NT2/D1 (cell line): ENCODE measurements around the gene CAMSAP2.
A peak's percentile ranks its signal among the peaks of the same experiment; 100 is the strongest.

Experiments
- DNase-seq: peaks from one replicate; pipeline ENCODE4 v3.0.0-alpha.2; 2011; ENCODE audit warnings: low read depth, low spot score
- H3K27me3 ChIP-seq: 2 replicates; pipeline ENCODE4 v1.6.0; 2011; ENCODE audit warnings: mild to moderate bottlenecking; ENCODE audit not compliant: insufficient read length, insufficient read depth
- H3K36me3 ChIP-seq: 2 replicates; pipeline ENCODE4 v1.6.1; 2011; ENCODE audit warnings: mild to moderate bottlenecking, low read length, mixed read lengths; ENCODE audit not compliant: insufficient read depth, insufficient read length
- H3K4me1 ChIP-seq: 2 replicates; pipeline ENCODE4 v1.5.1; 2011; ENCODE audit not compliant: insufficient read depth, insufficient read length
- H3K4me3 ChIP-seq: 2 replicates; pipeline ENCODE4 v1.5.1; 2011; ENCODE audit warnings: low read depth; ENCODE audit not compliant: insufficient read length
- H3K9ac ChIP-seq: 2 replicates; pipeline ENCODE4 v1.6.0; 2011; ENCODE audit warnings: low read depth; ENCODE audit not compliant: insufficient read length
- H3K9me3 ChIP-seq: 2 replicates; pipeline ENCODE4 v1.5.1; 2011; ENCODE audit warnings: mild to moderate bottlenecking, low read length; ENCODE audit not compliant: insufficient read depth
- SUZ12 ChIP-seq: IDR thresholded peaks from 2 replicates; pipeline ENCODE4 v1.6.1; 2011; ENCODE audit not compliant: insufficient read length, insufficient read depth; ENCODE audit errors: extremely low read depth
- YY1 ChIP-seq: IDR thresholded peaks from 2 replicates; pipeline ENCODE4 v1.6.1; 2011; ENCODE audit not compliant: insufficient read length, insufficient read depth
- ZNF274 ChIP-seq: IDR thresholded peaks from 2 replicates; pipeline ENCODE4 v1.6.1; 2011; ENCODE audit warnings: mild to moderate bottlenecking, low read depth, low read length

CAMSAP2 gene

GRCh38 chr1:200866521-200866920 is 127.8 kb downstream of the CAMSAP2 start:
- Histone ChIP-seq H3K4me3 (no peak overlapping the region), H3K27me3 (no peaks in the 10 kb centered on the region), H3K36me3 (peaks cover 11% of the 10 kb centered on the region), H3K9ac (no peak overlapping the region), H3K4me1 (peaks cover 3% of the 10 kb centered on the region), H3K9me3 (no peaks in the 10 kb centered on the region)
- DNase-seq: no peak
- TF ChIP-seq ZNF274: no peak
- no peak for TF ChIP-seq SUZ12
- TF ChIP-seq YY1: no peak

- H3K9me3 ChIP-seq: no peaks in the 10 kb centered on the region
- no peak overlapping the region for H3K9ac ChIP-seq
- no peak overlapping the region for H3K4me3 ChIP-seq
- TF ChIP-seq SUZ12 (no peak), YY1 (no peak), ZNF274 (no peak)
- DNase-seq: no peak
- no peaks in the 10 kb centered on the region for H3K27me3 ChIP-seq
- peaks cover 10% of the 10 kb centered on the region for H3K36me3 ChIP-seq
- H3K4me1 ChIP-seq: peaks cover 3% of the 10 kb centered on the region
These were observed 128.5 kb downstream of the CAMSAP2 start for GRCh38 chr1:200867018-200867811.

DNA sequence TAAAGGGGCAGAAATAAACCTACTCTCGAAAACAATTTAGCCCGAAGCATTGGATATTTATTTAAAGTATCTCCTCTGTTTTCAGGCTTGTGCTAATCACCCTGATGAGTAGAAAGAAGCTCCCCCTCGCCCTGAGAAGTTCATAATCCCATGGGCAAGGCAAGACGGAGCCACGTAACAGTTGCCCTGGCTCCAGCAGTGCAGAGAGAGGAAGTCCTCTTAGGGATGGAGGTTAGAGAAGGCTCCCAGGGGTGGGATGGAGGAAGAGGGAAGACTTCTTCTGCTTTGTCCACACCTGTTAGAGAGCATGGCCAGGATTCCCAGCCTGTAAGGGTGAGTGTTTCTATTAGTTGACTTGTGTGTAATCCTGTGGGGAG is 130.7 kb downstream of the CAMSAP2 start:
- H3K4me1 ChIP-seq: peaks cover 3% of the 10 kb centered on the region
- H3K36me3 ChIP-seq: no peaks in the 10 kb centered on the region
- no peaks in the 10 kb centered on the region for H3K9me3 ChIP-seq
- H3K9ac ChIP-seq: no peak overlapping the region
- TF ChIP-seq SUZ12: no peak
- no peak for TF ChIP-seq YY1
- no peak for TF ChIP-seq ZNF274
- no peak for DNase-seq
- no peak overlapping the region for H3K4me3 ChIP-seq
- no peaks in the 10 kb centered on the region for H3K27me3 ChIP-seq

- Histone ChIP-seq H3K4me1 (peaks cover 3% of the 10 kb centered on the region), H3K4me3 (no peak overlapping the region), H3K9me3 (no peaks in the 10 kb centered on the region), H3K36me3 (no peaks in the 10 kb centered on the region), H3K27me3 (no peaks in the 10 kb centered on the region), H3K9ac (no peak overlapping the region)
- DNase-seq: no peak
- TF ChIP-seq ZNF274 (no peak), SUZ12 (no peak), YY1 (no peak)
These were observed 131.2 kb downstream of the CAMSAP2 start for GRCh38 chr1:200869753-200870391.

DNA sequence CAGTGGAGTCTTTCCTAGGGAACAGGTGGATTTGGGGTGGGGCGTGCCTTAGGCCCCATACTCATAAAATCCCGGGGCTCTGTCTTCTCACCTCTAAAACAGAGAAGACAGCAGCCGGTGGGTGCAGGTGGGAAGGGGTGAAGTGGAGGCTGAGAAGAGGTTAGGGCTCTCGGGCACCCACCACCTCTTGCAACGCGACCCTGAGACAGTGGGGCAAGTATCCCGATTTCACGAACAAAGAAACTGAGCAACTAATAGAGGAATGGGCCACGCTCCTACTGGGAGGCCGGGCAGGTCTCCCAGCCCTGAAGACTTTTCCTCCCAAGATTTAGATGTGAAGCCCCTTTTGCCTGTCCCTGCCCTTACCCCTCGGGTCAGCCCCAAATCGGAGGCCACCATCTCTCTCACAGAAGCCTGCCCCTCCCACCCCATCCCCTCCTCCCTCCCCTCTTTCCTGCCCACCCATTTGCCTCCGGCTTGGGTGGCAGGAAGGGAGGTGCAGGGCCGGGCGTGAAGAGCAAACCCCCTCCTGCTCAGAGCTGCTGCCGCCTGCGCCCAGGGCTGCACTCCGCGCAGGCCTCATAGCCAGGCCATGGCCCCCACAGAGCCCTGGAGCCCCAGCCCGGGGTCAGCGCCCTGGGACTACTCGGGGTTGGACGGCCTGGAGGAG is 133.9 kb downstream of the CAMSAP2 start, which contains the start of gene GPR25:
Gene GPR25, plus strand, starts transcription at position 536 of the 670 bp plus-strand sequence. Its CDS starts 57 bp downstream, at position 593.
- Histone ChIP-seq H3K9ac (no peak within 1 kb of the TSS), H3K4me3 (no peak within 1 kb of the TSS), H3K27me3 (no peaks in the 10 kb centered on the region), H3K9me3 (no peaks in the 10 kb centered on the region), H3K4me1 (peaks cover 5% of the 10 kb centered on the region), H3K36me3 (no peaks in the 10 kb centered on the region)
- TF ChIP-seq SUZ12 (no peak), YY1 (no peak), ZNF274 (no peak)
- DNase-seq: no peak

GRCh38 chr1:200873116-200873670 is 134.5 kb downstream of the CAMSAP2 start:
- TF ChIP-seq SUZ12 (no peak), ZNF274 (no peak), YY1 (no peak)
- no peaks in the 10 kb centered on the region for H3K36me3 ChIP-seq
- peaks cover 5% of the 10 kb centered on the region for H3K4me1 ChIP-seq
- no peak for DNase-seq
- no peak overlapping the region for H3K9ac ChIP-seq
- H3K4me3 ChIP-seq: no peak overlapping the region
- H3K9me3 ChIP-seq: no peaks in the 10 kb centered on the region
- no peaks in the 10 kb centered on the region for H3K27me3 ChIP-seq

GRCh38 chr1:200873671-200874397 is 135.1 kb downstream of the CAMSAP2 start:
- Histone ChIP-seq H3K9me3 (no peaks in the 10 kb centered on the region), H3K4me3 (no peak overlapping the region), H3K27me3 (no peaks in the 10 kb centered on the region), H3K4me1 (peaks cover 5% of the 10 kb centered on the region), H3K9ac (peak overlapping the region; percentile 9), H3K36me3 (no peaks in the 10 kb centered on the region)
- no peak for DNase-seq
- TF ChIP-seq SUZ12 (no peak), YY1 (no peak), ZNF274 (no peak)
